HCEC 1CT (cell line): Measurements from ENCODE around the gene HHIPL1.

Source experiments
- DNase-seq: peaks from one replicate; pipeline ENCODE4 v3.0.0-alpha.2; 2017

The HHIPL1 gene

DNA sequence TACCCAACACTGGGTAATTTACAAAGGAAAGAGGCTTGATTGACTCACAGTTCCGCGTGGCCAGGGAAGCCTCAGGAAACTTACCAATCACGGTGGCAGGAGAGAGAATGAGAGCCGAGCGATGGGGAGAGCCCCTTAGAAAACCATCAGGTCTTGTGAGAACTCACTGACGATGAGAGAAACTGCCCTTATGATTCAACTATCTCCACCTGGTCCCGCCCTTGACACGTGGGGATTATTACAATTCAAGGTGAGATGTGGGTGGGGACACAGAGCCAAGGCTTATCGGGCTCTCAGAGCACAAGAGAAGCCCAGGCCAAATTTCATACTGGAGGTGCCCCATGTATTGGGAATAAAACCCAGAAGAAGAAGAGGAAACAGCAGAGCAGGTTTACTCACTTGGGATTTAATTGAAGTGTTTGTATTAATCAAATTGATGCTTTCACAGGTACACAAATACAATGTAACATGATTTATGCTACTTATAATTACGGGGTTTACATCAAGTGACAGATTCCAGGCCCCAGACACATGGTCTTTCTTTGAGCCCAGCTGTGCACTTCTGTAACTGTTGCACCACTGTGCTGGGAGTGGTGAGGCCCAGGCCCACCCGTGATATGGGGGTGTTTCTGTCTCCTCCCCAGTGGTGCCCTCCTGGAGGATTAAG lies 32.7 kb upstream of the HHIPL1 start:
- no peak for DNase-seq

DNA sequence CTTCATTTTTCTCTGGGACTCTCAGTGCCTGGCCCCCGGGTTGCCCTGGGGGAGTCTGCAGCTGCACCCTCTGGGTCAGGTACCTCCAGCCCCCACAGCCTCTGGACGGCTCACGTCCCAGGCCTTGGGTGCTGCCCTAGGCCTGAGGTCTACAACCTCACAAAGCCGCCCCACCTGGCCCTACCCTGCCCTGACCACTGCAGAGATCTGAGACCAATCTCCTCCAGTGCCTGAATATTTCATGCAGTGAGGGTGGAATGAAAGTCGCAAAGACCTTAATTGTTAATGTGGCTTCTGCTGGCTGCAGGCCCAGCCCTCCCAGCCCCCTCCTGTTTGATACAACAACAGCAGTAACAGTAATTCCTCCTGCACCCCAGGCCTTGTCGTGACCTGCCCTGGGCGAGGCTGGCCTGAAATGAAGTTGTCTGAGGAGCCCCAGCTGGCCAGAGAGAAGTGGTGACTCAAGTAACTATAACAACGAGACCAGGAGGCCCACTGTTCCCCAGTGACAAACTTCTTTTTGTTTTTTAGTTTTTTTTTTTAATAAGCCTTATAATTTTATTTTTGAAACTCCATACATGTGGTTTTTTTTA lies 32.1 kb upstream of the HHIPL1 start:
- DNase-seq, result peak; percentile 52

DNA sequence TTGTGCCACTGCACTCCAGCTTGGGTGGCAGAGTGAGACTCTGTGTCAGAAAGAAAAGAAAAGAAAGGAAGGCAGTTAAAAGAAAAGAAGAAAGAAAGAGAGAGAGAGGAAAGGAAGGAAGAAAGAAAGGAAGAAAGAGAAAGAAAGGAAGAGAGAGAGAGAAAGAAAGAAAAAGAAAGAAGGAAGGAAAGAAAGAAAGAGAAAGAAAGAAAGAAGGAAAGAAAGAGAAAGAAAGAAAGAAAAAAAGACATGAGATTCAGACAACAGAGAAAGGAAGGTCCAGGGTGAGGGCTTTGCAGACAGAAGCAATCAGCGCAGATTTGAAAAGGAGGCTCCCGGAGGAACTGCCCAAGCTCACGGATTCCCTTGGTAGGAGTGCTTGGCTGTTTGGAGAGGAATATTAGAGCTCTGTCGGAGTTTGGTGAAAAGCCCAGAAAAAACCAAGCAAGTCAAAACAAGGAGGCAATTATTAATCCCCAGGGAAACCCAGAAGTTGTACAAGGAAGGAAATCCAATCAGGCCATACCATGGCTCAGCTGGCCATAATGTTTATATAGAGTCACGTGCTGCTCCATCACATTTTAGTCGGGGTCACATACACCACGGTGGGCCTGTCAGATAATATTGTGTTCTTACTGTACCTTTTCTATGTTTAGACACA lies 29.3 kb upstream of the HHIPL1 start:
- DNase-seq, result no peak

DNA sequence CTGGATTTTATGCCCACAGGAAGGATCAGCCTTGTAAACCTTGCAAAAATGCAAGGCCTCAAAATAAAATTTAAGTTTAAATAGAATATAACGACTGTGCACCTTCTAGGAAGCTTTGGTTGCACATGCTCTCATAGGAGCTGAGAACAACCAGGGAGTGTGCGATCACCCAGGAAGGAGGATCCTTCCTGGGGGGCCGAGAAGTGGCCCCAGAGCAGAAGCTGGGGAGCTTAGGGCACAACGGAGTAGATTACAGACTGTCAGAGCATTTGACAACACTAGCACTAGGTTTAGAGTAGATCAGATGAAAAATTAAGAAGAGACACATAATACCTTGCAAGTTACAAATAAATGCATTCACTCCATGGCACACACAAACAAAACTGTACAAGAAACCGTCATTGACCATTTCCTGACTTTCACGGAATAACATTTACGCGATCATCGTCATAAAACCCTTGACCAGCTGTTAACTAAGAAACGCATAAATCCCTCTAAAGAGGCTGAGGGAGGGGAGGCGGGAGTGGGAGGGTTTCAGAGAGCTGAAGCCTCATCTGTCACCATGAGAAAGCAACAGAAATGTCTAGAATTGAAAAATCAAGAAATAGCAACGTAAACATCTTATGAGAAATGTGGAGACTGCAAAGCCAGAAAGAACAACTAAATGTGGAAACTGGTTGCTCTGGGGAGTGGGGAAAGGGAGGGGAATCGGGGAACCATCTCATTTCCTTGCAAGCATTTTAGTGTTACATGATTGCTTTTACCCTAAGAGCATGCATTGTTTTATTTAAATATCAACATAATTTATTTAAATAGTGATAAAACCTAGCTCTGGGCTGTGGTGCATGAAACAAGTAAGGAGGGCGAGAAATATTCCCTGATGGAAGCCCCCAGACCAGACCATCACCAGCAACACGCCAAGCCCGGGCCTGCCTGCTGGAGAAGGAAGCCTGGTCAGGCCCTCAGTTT lies 27.8 kb upstream of the HHIPL1 start:
- no peak for DNase-seq

DNA sequence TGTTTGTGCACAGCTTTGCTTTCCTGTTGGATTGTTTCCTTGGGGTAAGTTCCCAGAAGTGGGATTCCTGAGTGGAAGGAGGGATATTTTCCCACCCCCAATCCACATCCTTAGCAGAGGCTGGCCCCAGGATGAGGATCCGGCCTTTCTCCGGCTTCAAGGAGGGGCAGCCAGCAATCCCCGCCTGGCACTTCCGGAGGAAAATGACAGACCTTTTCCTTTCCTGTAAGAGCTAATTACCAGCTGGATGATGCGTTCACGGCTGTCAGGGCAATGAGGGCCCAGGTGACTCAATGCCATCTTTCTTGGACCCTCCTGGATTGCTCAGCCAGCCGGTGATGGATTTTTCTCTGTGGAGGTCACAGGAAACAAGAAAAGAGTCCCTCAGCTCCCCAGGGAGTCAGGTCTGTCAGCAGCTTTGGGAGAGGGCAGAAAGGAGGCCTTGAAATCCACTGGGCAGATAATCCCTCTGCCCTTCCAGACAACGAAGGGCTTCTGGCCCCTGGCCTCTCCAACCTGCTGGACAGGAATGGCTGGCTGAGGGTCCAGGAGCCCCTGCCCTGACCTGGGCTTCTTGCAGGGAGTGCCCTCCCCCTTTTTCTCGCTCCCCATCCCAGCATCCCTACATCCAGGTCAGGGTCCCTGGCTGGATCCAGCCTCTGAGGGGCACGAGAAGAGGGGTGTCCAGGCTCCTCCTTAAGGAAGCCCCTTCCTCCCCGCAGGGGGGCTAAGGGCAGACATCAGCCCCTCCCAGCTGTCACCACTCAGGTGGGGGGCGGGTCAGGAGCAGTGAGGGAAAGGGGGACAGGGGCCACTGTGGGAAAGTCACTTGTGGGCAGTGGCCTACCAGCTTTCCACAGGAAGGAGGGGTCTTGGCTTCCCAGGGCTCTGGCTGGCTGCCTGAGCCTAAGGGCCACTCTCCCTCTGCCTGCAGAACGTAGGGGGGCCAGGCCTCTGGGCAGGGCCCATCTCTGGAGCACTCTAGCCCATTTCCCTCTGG lies 24.8 kb upstream of the HHIPL1 start:
- DNase-seq, result no peak

DNA sequence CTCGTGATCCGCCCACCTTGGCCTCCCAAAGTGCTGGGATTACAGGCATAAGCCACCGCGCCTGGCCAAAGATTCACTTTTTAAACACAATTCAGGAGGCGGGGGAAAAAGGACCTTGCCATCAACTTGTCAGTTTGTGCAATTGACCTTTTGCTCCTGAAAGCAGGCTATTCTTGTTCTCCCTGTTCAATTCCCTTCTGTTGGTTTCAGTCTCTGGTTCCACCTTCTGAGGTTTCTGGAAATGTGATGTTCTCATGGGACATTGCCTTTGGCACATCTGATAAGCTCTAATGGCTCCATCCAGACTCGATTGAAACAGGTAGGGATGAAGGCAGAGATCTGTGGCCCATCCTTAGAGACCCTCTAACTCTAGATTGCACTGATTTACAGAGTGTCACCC lies 23.0 kb upstream of the HHIPL1 start:
- no peak for DNase-seq

DNA sequence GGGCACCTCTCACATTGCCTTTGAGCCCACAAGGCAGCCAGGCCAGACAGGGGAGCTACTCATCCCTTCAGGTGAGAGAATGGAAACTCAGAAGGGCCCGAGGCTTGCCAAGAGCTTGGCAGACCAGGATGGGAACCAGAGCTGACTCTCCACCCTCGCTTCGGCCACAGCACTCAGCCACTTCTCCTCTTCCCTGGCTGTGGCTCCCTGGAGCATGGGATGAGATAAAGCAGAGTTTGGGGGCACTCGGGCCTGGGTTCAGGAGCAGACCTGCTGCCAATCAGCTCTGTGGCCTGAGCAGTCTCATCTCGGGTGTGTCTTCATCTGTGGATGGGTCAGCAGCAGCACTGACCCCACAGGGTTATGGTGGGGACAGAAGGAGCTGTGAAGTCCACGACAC lies 20.9 kb upstream of the HHIPL1 start:
- DNase-seq, result no peak

DNA sequence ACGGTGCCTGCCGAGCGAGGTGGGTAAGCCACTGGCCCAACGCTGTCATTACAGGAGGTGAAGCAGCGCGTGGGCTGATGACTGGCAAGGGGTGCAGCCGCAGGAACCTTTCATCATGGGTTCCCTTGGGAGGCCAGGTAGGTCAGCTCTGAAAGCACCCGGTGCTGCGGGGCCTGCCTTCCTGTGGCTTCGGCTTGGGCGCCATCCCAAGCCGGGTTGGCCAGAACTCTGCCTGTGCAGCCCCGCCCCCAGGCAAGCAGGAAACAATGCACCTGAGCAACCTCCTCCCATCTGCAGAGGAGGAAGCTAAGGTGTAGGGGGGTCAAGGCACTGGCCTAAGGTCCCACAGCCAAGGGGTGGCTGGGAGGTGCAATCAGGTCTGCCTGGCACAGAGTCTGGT lies 20.0 kb upstream of the HHIPL1 start:
- DNase-seq, result no peak

DNA sequence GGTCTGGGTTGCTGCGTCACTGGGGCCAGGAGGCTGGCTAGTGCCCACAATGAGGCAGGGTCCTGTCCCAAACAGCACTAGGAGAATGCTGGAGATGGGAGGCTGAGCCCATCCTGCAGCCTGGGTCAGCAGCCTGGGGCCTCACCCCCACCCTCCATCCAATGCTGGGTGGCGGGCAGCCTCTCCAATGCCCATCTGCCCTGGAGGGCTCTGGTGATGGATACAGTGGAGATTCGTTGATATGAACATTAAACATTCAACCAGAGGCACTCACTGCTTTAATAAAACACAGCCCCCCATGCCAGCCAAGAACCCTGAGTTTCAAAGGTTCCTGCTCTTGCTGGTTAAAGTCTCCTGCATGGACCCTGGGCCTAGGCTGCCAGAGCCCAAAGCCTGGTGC lies 19.5 kb upstream of the HHIPL1 start:
- no peak for DNase-seq

DNA sequence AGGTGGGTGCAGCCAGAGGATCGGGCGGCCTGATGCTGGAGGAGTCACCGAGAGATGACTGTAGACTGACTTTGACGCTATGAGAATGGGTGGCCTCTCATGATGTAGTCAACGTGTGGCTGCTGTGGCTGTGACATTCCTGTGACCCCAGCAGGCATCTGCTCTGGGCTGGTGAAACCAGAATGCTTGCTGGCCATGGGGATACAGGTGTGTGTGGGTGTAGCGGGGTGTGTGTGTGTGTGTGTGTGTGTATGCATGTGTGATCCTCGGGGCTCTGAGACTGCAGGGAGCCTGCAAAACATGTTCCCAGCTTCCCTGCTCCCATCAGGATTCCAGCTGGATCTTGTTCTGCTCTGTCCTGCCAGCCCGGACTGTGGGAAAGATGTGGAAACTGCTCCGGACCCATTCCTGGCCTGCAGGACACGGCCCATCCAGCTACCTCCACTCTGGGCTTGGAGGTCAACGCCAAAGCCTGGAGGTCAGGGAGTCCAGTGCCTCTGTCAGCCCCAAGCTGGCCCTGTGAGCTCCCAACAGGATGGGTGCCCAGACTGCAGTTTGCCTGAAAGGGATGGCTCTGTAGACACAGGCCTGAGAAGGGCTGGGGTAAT lies 18.8 kb upstream of the HHIPL1 start:
- no peak for DNase-seq

DNA sequence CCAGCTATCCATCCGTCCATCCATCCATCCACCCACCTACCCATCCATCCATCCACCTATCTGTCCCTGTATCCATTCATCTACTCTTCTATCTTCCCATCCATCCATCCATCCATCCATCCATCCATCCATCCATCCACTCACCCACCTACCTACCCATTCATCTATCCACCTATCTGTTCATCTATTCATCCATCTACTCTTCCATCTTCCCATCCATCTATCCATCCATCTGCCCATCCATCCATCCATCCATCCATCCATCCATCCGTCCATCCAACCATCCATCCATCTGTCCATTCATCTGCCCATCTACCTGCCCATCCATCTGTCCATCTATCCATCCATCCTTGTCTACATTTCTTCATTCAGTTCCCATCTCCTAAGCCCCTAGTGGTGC lies 17.8 kb upstream of the HHIPL1 start:
- DNase-seq, result no peak

DNA sequence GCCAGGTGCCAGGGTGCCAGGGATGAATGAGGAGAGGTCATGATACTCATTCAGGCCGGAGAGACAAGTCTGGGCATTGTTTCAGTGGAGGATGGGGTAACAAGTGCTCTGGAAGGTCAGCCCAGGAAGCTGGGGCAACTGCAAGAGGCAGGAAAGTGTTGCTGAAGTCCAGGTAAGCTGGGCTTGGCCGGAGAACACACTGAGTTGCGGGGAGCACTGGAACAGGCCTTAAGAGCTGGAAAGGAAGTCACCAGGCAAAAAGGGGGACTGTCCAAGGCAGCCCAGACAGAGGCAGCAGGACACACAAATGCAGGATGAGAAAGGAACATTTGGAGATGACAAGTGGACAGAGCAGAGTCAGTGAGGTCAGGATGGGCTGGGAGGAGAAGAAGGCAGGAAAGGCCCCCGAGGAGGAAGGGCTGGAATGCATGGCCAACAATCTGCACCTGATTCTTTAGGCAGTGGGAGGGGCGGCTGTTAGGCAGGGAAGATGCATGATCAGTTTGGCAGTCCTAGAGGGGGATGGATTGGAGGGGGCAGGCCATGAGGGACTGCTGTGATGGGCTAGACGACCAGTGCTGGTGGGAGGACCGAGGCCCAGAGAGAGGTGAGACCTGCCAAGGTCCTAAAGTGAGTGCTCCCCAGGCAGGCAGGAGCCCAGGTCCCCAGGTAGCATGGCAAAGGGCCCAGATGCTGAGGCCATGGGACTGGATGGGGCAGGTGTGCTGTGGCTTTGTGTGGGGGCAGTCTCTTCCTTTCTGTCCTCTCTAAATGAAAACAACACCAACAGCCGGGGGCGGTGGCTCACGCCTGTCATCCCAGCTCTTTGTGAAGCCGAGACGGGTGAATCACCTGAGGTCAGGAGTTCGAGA lies 17.2 kb upstream of the HHIPL1 start:
- no peak for DNase-seq

DNA sequence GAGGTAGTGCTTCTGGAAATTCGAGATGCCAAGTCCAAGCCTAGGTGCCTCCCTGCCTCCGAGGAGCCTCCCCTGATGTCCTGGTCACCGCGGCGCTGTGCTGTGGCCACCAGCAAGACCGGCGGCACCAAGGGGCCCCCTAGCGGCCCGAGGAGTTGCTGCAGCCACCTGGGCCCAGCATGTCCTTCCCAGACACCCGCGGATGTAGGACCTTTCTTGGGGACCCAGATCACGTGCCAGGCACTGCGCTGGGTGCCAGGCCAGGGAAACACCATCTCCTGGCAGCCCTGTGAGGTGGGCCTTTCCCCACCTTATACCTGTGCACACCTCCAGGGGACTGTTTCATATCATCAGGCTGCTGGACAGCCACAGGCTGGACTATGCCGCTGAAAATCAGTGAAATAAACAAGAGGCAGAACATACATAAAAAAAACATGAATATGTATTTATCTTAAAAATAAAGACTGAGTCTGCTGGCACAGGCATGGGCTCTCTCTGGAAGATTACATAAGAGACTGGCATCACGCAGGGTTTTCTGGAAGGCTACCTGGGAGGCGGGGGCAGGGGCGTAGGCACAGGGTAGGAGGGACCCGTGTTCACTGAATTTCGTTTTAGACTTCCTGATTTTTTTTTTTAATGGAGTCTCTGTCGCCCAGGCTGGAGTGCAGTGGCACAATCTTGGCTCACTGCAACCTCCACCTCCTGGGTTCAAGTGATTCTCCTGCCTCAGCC lies 15.9 kb upstream of the HHIPL1 start:
- peak; percentile 65 for DNase-seq

DNA sequence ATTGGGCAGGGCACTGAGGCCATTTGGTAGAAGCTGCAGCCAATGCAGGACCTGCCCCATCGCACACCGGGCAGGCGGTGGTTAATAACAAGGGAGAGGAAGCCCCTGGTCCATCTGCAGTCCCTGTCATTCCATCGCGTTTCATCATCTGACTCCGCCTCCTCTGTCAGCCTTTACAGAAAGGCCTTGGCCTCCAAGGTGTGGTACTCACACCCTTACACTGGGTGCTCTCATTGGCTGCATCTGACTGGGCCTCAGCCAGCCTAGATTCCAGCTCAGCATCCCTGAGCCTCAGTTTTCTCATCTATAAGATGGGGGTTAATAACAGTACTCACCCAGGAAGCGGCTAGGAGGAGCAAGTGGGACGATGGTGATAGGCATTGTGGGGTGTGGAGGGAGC lies 14.7 kb upstream of the HHIPL1 start:
- DNase-seq, result no peak

DNA sequence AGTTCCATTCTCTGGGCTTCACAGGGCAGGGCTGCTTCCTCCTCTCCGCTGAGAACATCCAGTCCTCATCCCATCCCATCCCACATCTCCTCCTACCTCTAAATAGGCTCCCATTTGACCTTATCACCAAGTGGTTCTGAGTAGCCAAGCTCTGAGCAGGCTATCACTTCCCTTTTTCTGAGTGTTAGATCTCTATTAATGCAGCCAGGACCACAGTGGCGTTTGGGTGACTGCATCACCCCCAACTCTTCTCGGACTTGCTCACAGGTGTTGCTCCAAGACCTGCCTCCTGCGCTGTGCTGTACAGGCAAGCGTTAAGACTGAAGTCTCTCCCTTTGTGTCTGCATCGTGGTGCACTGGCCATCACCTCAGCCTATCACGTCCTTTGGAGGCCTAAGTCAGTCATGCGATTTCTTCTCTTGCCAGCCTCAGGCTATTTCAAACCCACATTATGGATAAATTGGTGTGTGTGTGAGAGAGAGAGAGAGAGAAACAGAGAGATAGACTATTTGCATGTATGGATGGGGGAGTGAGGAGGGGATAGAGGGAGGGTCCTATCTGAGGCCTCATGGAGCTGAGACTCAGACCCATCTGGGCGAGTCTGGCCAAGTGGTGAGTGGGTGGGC lies 12.4 kb upstream of the HHIPL1 start:
- DNase-seq, result no peak

DNA sequence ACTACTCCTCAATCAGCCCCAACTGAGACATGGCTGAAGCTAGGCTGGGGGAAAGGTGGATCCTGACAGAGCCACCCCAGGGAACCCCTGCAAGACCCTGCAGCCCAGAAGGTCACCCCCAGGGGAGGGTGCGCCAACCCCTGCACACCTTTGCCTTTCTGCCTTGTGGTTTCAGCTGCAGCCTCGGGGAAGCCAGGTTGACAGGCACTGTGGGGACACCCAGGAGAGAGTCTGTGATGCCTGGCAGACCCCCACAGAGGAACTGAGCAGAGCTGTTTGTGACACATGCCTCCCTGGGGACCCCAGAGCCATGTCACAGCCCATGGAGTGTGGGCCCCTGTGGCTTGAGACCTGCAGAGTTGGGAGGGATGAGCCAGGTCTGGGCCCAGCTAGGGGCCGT lies 11.8 kb upstream of the HHIPL1 start:
- no peak for DNase-seq

DNA sequence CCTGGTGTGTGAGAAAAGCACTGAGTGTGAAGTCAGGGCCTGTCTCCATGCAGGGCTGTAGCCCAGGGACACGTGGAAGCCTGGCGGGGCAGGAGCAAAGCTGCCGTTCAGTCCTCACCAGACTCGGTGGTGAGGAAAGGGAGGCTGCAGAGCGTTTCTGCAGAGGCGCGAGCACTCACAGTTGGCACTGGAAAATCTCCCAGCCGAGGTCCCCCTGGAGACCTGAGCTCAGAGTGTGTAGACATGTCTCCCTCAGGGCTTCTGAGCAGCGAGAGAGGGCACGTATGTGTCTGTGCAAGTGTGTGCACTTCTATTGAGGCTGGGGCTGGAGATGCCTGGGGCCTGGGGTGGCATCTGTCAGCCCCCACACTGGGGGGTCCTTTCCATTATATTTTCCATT lies 11.0 kb upstream of the HHIPL1 start:
- DNase-seq, result no peak

DNA sequence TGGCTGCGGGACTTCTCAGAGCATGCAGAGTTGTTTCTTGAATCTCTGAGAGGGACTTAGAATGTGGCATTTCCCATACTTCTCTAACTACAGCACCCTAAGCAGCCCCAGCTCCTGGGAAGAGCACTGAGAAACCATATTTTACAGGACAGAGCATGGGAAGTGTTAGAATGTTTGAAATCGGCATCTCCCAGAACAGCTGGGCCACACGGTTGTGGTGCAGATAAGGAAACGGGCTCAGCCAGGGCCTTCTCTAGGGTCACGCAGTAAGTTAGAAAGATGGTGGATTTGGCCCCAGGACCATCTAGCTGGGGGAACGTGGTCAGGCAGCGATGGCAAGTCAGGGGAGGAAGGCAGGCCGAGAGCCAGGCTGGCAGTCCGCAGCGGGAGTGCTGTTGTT lies 10.5 kb upstream of the HHIPL1 start:
- DNase-seq, result no peak

DNA sequence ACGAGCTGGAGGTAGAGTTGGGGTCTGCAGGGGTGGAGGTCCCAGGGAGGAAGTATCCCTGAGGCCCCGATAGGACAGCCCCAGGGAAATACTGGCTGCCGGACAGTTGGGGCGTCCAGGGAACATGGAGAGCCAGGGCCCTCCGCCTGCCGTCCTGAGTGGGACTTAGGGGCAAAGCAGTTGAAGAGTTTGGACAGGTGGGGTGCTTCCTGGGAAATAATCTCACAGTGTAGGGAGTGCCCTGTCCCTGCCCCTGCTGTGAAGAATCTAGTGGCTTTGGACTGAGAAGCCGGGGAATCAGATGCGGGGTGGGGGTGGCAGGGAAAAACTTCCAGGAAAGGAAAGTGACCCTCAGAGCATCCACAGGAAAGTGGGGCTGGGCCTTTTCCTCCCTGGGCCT lies 9.8 kb upstream of the HHIPL1 start:
- DNase-seq, result no peak

DNA sequence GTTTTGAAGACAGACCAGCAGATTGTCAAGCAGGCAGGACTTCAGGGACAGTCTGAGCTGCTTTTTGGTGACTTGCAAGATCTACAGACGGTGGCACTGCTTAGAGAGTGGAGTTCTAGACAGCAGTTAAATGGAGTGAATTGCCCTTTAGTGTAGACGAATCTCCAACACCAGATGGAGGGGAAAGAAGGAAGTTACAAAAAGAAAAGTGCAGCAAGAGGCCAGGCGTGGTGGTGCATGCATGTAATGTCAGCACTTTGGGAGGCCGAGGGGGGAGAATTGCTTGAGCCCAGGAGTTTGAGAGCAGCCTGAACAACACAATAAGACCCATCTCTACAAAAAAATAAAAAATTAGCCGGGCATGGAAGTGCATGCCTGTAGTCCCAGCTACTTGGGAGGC lies 8.4 kb upstream of the HHIPL1 start:
- no peak for DNase-seq
